GM19023 (cell line): ENCODE measurements around the gene PRR19.

ENCODE experiments used
- ATAC-seq: cut with Tn5 transposase; IDR thresholded peaks from one replicate; pipeline ENCODE4 v1.9.1; 2021; ENCODE audit warnings: mild to moderate bottlenecking, moderate library complexity; ENCODE audit not compliant: unreplicated experiment

Gene PRR19

DNA sequence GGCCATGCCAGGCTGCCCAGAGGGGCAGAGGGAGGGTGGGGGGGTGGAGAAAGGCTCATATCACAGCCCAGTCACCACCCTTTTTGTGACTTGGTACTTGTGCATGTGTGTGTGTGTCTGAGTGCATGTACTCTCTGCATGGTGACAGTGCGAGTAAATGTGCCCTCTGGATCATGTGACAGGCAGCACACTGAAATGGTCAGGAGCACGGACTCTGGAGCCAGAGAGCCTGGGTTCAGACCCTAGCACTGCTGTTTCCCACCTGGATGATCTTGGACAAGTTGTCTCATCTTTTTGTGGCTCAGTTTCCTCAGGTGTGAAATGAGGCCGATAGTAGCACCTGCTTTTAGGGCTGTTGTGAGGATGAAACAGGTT is 30.9 kb upstream of the PRR19 start:
- ATAC-seq = no peak

DNA sequence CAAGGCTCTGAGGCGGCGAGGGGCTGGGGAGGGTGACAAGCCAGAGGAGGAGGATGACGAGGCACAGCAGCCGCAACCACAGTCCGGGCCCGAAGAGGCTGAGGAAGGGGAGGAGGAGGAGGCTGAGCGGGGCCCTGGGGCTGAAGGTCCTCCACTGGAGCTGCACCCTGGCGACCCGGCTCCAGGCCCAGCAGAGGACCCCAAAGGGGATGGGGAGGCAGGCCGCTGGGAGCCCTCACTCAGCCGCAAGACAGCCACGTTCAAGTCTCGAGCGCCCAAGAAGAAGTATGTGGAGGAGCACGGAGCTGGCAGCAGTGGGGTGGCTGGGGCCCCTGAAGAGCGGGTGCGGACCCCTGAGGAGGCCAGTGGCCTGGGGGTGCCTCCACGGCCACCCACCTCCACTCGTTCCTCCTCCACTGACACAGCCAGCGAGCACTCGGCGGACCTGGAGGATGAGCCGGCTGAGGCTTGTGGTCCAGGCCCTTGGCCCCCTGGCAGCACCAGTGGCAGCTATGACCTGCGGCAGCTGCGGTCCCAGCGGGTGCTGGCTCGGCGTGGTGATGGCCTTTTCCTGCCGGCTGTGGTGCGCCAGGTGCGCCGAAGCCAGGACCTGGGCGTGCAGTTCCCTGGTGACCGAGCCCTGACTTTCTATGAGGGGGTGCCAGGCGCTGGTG is 29.9 kb upstream of the PRR19 start:
- no peak for ATAC-seq

DNA sequence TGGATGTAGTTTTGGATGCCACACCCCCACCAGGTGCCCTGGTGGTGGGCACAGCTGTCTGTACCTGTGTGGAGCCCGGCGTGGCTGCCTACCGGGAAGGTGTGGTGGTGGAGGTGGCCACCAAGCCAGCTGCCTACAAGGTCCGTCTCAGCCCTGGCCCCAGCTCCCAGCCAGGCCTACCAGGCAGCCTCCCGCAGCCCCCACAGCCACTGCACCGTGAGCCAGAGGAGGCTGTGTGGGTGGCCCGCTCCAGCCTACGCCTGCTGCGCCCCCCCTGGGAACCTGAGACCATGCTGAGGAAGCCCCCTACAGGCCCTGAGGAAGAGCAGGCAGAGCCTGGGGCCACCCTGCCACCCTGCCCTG is 29.4 kb upstream of the PRR19 start:
- ATAC-seq = no peak

DNA sequence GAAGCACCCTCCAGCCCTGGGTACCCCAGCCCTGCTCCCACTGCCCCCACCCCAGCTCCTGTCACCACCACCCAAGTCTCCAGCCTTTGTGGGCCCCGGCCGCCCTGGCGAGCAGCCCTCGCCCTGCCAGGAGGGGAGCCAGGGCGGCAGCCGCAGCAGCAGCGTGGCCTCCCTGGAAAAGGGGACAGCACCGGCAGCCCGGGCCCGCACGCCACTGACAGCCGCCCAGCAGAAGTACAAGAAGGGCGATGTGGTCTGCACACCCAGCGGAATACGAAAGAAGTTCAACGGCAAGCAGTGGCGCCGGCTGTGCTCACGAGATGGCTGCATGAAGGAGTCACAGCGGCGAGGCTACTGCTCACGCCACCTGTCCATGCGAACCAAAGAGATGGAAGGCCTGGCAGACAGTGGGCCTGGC is 28.9 kb upstream of the PRR19 start:
- no peak for ATAC-seq

DNA sequence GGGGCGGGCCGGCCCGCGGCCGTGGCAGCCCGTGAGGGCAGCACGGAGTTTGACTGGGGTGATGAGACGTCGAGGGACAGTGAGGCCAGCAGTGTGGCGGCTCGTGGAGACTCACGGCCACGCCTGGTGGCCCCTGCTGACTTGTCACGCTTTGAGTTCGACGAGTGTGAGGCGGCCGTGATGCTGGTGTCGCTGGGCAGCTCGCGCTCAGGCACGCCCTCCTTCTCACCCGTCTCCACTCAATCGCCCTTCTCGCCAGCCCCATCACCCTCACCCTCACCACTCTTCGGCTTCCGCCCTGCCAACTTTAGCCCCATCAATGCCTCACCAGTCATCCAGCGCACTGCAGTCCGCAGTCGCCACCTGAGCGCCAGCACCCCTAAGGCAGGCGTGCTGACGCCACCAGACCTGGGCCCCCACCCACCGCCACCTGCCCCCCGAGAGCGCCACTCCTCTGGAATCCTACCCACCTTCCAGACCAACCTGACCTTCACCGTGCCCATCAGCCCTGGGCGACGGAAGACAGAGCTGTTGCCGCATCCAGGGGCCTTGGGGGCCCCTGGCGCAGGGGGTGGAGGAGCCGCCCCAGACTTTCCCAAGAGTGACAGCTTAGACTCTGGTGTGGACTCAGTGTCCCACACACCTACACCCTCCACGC is 28.4 kb upstream of the PRR19 start:
- no peak for ATAC-seq

DNA sequence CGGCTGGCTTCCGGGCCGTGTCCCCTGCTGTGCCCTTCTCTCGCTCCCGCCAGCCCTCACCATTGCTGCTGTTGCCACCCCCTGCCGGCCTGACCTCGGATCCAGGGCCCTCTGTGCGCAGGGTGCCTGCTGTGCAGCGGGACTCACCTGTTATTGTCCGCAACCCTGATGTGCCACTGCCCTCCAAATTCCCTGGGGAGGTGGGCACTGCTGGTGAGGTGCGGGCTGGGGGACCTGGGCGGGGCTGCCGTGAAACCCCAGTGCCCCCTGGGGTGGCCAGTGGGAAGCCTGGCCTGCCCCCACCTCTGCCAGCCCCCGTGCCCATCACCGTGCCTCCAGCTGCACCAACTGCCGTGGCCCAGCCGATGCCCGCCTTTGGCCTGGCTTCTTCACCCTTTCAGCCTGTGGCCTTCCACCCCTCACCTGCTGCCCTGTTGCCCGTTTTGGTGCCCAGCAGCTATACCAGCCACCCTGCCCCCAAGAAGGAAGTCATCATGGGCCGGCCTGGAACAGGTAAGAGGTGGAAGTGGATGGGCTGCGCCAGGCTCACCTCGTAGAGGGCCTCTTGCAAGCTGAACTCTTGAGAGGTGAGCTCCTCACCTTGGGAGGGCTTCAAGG is 27.8 kb upstream of the PRR19 start:
- ATAC-seq = no peak

DNA sequence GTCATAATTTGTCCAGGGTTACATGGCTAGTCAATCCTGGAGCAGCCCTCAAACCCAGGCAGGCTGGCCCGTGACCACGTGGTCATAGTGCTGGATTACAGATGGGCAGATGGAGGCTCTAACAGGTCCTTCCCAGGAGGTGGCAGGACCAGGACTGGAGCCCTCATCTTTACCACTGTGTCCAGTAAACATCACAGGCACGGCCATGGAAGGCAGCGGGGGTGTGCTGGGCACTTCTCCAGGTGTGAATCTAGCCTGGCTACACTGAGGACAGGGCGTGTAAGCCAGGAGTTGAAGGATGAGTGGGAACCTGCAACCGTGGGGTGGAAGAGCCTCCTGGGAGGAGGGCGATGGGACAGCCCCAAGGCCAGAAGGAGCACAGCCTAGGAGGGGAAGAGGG is 26.8 kb upstream of the PRR19 start:
- no peak for ATAC-seq

DNA sequence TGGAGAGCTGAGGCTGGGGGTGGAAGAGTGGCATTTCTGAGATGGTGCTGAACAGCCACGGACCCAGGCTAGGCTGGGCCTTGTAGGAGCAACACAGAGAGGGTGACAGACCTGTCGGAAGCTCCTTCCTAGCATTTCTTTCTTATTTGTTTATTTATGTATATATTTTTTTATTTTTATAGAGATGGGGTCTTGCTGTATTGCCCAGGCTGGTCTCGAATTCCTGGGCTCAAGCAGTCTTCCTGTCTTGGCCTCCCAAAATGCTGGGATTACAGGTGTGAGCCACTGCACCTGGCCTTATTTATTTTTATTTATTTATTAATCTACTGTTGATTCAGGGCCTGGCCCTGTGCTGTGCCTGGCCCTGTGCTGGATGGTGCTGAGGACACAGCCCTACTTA is 26.4 kb upstream of the PRR19 start:
- ATAC-seq = no peak

DNA sequence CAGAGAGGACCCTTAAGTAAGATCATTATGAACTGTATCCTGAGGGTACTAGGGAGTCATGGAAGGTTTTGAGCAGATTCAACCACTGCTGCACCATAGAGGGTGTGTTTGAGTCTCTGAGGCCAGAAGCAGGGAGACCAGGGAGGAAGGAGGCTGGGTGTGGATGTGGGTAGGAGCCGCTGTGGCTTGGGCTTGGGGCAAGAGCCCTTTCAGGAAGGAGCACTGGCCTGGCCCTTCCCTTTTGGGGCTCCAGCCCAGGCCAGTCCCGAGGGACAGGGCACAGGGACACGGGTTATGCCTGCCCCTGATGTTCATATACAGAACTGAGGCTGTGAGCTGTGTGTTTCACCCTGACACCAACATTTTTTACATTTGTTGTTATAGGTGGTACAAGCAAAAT is 25.6 kb upstream of the PRR19 start:
- ATAC-seq = no peak

DNA sequence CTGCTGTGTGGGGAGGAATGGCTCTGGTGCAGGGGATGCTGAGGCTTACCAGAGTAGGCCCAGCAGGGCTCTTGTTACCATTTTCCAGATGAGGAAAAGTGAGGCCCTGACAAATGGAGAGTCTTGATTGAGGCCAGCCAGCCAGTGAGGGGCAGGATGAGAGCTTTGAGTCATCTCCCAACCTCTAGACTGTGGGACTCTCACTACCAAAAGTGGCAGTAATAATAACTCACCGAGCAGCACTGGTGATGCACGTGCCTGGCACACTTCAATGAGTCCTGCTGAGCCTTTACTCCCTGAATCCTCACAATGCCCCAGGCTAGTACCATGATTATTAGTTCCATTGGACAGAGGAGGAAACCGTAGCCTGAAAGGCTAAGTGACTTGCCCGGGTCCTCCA is 25.1 kb upstream of the PRR19 start:
- no peak for ATAC-seq

DNA sequence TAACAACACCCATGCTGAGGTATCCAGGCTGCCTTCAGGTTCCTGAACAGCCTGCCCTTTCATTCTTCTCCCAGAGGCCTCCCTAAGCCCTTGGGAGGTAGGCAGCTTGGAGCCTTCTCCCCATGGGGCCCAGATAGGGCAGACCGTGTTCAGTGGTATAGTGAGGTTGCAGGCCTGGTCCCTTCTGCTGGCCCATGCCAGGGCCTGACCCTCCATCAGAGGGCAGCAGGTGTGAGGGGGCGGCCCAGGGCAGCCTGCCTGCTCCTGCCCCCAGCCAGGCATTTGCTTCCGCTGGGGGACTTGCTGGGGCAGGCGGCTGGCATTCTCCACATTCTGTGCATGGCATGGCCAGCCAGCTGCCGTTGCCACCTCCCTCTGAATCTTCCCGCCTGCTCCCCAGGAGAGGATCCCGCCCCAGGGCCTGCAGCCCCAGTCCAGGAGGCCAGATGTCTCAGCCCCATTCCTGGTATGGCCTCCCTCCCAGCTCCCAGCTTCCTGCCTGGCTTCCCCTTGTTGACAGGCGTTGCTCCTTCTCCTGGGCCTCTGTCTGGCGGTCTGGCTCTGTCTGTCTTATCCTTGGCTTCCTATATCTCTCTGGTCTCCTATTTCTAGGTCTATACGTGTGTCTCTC is 24.0 kb upstream of the PRR19 start:
- ATAC-seq = no peak

DNA sequence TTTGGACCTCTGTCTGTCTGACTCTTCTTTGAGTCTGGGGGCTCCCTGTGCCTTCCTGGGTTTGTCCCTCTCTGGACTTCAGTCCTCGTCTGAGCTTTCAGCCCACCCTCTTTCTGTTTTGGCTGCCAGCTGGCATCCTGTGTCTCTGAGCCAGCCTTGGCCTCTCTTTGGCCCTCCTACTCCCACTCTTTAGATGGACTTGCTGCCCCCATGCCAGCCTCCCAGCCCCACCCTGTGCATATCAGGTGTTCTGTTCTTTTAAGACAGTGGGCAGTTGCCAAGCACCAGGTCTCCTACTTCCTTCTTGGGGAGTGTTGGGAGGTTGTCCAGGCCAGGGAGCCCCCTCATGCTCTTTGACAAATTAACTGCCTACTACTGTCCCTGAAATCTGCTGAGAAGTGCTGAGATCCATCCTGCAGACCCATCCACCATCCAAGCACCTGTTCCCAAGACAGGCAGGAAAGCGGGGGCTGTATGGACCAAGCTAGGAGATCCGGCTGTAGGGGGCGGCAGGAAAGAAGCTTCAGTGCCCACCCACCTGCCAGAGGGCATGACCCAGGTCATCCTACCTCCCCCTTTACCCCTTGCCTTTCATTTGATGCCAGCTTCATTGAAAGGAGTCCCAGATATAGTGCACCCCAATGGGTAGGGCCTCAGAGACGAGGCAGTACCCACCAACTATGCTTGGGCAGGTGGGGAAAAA is 23.3 kb upstream of the PRR19 start:
- ATAC-seq = no peak

DNA sequence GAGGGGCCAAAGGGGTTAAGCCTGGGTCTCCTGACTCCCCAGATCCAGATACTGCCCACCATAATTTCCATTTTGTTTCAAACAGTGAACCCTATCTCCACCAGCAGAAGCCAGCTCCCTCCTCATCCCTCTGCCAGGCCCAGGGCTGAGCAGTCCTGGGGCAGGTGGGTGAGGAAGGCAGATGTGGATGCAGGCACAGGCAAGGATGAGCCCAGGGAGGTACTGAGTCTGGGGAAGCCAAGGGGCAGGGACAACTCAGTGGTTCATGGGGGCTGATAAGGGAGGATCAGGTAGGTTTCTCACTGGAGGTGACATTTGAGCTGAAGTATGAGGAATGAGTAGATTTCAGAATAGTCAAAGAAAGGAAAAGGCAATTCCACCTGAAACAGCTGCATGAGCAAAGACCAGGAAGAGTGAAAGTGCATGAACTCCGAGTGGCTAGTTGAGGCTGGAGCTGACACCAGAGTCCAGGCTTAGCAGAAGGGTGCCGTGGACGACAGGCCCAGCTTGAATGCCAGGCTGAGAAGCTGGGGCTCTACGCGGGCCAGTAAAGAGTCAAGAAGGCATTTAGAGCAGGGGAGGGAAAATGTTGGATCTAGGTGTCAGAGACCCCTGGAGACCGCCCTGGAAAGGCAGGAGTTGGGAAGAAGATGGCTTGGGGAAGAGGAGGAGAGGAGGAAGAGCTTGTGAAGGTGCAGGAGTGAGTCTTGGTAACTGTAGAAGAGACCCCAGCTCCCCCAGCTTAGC is 22.6 kb upstream of the PRR19 start:
- no peak for ATAC-seq

DNA sequence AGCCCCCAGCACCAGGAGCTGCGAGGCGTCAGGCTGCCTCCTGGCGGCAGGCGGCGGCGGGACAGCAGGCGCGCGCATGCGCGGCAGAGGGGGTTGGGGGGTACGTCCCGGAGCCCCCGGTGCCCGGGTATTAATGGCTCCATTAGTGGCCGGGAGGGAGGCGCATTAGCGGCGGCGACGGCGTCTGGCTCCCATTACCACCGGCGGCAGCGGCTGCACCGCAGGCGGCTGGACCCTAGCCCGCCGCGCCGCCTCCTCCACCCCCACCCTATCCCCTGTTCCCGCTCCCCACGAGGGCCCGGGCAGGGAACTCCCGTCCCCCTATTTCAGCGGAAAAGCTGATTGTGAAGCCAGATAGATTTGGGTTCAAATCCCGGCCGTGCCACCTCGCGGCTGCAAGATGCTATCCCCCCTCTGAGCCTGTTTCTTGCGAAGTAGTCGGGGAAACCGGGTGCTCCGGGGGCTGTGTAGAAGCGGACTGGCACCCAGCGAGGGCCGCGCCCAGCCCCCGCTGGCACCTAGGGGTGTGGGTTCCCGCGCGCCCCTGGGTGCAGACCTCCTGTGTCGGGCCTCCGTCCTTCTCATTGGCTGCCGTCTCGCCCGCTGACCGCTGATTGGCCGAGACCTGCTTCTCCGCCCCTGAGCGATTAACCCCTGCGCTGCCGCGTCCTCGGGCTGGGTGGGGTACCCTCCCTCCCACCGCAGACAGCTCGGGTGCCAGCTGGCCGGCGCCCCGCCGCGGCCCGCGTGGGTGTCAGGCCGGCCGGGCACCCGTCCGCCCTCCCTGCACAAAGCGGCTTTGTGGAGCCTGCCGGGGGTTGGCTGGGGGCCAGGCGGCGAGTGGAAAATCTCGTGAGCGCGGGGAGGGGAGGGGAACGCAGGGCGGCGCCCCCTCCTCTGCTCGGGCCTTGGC is 21.8 kb upstream of the PRR19 start:
- ATAC-seq = peak; percentile 41

DNA sequence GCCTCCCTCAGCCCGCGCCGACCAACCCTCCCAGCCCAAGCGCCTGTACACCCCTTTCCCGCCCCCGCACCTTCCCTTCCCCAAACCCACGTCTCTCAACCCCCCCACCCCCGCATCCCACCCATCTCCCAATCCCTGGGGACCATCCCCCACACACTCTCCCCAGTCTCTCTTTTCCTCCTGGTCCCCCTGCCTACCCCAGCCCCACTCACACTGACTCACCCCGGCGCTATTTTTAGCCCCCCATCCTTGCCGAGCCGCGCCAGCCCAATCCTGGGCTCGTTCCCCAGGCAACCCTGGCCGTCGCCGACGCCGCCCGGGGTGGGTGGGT is 21.2 kb upstream of the PRR19 start:
- ATAC-seq = no peak

DNA sequence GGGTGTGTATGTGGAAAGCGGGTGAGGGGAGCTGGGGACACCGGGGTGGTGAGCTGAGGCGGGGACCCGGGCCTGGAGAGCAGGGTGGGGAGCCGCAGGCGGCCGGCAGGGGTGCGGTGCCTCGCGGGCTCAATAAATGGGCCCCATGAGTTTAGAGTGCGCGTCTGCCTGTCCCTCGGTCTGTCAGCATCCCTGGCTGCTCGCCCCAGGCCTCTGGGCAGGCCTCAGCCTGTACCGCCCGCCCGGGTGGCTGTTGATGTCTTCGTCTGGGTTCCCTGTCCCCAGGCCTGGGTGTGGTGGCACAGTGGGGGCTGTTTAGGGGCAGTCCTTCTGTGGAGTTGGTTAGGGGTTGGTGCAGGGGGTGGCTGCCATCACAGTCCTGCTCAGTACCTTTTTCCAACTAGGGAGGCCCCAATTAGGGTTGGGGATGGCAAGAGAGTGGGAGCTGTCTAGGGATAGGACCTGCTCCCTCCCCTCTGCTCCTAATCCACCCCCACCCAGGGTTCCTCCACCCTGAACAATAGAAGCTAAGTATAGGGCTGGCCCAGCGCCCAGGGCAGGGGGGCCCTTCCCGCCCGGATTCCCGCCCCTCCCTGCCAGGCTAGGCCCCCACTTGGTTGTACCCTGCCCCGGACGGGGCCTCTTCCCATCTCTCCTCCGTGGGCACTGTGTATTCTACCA is 20.6 kb upstream of the PRR19 start:
- ATAC-seq = no peak

DNA sequence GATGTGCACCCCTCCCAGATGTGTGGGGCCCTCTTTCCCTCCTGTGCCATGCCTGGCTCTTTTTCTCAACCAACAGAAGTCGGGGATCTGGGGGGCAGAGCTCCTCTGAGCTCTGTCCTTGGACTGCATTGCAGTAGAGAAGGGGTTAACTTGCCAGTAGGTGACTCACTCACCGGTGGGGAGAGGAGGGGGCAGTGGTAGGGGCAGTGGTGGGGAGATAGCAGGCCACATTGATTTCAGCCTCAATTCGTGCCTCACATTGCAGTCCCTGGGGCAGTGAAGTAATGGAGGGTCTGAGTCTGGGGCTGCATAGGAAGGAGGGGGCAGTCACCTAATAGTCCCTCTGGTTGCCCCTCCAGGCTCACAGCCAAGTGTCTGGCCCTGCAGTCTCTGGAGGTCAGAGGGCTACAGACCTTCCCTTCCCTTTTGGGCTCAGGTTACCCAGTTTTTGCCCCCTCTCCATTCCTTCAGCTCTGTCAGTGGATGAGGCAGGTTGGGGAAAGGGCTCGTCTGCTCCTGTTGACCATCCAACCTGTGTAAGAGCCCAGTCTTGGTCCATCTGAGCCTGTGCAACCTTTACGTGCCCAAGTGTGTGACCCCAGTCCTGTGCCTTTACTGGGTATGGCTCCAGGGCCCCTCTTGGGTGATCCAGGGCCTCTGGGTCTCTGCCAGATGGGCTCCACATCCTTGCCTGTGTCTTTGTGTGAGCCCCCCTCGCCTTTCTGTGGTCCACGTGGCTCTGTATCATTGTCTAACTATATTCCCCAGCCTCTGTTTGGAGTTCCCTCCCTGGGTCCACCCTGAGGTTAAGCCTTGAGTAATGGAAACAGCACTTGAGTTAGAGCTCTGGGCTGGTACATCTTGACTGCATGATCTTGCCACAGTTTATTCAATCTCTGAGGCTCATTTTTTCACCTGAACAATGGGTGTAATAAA is 19.8 kb upstream of the PRR19 start:
- no peak for ATAC-seq

DNA sequence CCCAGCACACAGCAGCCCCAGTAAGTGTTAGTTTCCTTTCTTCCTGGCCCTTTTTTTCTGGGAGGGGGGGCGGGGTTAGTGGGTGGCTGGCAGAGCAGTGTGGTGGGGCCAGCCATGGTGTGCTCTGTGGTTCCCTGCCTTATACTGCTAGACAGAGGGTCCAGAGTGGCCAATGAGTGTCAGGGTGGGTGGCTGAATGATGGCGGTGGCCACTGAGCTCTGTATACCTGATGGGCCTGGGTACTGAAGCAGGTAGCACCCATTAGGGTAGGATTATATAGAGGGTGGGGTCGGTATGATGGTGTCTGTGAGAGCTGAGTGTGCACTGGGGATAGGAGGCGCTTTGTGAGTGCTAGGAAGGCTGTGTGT is 19.1 kb upstream of the PRR19 start:
- no peak for ATAC-seq
